HFFc6 (cell line): ENCODE measurements around the gene BTBD8. TPM values are rescaled to one million over a fixed set of nuclear protein-coding genes. Genes with fewer than 3 reads are reported as not detected.

Experiments used
- DNase-seq: peaks from one replicate; pipeline ENCODE4 v3.0.0-alpha.2; 2018
- H3K27ac Mint-ChIP-seq: 2 replicates; pipeline ENCODE4 v1.8.0; 2020; ENCODE audit warnings: mild to moderate bottlenecking, mixed read lengths
- H3K27me3 Mint-ChIP-seq: 2 replicates; pipeline ENCODE4 v1.8.0; 2021; ENCODE audit warnings: mild to moderate bottlenecking, moderate library complexity, mixed read lengths; ENCODE audit not compliant: insufficient read depth
- H3K36me3 Mint-ChIP-seq: 2 replicates; pipeline ENCODE4 v1.8.0; 2021; ENCODE audit warnings: low read depth, mixed read lengths
- H3K4me1 Mint-ChIP-seq: 2 replicates; pipeline ENCODE4 v1.8.0; 2020; ENCODE audit warnings: low read depth, mixed read lengths
- H3K4me3 Mint-ChIP-seq: 2 replicates; pipeline ENCODE4 v1.8.0; 2020; ENCODE audit warnings: mild to moderate bottlenecking, moderate library complexity, mixed read lengths
- H3K9me3 Mint-ChIP-seq: 2 replicates; pipeline ENCODE4 v1.8.0; 2020; ENCODE audit warnings: mild to moderate bottlenecking, mixed read lengths
- long read RNA-seq: library from polyadenylated mRNA; unstranded; transcript quantifications from one replicate; pipeline ENCODE4 v2.0.0, GENCODE V29; 2019
- total RNA-seq, 6 experiments: library from RNA; stranded (reverse); fragmentation: NEBNext Ultra II Directional; extraction: Animal tissue kit (Norgen Biotek cat#: 25700); gene quantifications; 2 replicates in 1 of 6; 3 replicates in 5 of 6; pipeline ENCODE4 v1.2.3, GENCODE V29; 2021
- TF ChIP-seq, protein P1 (sequence below): fragments of 200-600 bp; sonication (generic); IDR thresholded peaks from 2 replicates; pipeline ENCODE4 v1.5.0; 2021; ENCODE audit warnings: antibody characterized with exemption, mild to moderate bottlenecking

BTBD8 gene
- total RNA-seq = 1 to 10 TPM in 3 of 6 experiments, under 1 TPM in 3; 0.82 to 1.8 (median 1.0) TPM
- long read RNA-seq, partial matches to known transcripts = 2 of 2 reads
- long read RNA-seq, other reads (novel, unspliced or antisense) = 0 of 2 reads

DNA sequence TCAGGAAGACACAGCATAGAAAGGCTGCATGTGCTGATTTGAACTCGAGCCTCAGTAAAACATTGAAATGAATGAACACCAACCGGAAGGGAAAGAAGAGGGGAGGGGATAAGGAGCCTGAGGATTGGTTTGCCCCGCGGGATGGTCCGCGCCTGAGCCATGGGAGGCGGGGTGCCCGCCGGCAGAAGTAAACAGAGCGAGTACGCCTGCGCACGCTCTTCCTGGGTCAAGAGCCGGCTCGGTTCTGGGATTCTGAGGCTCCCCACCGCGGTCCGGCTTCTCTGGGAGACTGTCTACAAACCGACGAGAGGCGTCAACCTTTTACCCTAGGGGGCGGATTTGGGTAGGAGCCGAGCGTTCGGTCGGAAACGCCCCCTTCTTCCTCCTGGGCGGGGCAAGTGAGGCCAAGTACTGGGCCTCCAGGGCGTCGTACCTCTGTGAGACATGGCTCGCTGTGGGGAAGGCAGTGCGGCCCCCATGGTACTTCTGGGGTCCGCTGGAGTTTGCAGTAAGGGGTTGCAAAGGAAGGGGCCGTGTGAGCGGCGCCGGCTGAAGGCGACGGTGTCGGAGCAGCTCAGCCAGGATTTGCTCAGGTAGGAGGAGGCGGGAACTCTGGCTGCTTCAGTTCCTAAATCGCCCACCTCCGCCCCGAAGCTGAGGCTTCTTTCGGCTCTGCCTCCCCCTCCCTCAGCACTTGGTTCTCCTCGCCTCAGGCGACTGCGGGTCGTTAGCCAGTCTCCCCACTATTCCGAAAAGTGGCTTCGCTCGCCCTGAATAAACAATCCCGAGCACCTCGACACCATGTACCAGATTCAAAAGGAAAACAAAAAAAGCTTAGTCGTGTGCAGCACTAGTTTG lies at the start of gene BTBD8:
BTBD8 (plus strand) TSS at position 218 of the 858 bp plus-strand sequence; CDS start at position 445, 227 bp downstream.
- no peaks in the 10 kb centered on the region; the same call in none of the 2 replicates for H3K27me3 Mint-ChIP-seq
- peak within 1 kb of the TSS; percentile 79 for H3K27ac Mint-ChIP-seq
- TF ChIP-seq, protein P1, sequence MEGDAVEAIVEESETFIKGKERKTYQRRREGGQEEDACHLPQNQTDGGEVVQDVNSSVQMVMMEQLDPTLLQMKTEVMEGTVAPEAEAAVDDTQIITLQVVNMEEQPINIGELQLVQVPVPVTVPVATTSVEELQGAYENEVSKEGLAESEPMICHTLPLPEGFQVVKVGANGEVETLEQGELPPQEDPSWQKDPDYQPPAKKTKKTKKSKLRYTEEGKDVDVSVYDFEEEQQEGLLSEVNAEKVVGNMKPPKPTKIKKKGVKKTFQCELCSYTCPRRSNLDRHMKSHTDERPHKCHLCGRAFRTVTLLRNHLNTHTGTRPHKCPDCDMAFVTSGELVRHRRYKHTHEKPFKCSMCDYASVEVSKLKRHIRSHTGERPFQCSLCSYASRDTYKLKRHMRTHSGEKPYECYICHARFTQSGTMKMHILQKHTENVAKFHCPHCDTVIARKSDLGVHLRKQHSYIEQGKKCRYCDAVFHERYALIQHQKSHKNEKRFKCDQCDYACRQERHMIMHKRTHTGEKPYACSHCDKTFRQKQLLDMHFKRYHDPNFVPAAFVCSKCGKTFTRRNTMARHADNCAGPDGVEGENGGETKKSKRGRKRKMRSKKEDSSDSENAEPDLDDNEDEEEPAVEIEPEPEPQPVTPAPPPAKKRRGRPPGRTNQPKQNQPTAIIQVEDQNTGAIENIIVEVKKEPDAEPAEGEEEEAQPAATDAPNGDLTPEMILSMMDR = peak; percentile 27; the same call in 1 of the 2 replicates
- no peaks in the 10 kb centered on the region for H3K36me3 Mint-ChIP-seq
- peaks cover 7% of the 10 kb centered on the region for H3K9me3 Mint-ChIP-seq
- peak; percentile 70 for DNase-seq
- H3K4me3 Mint-ChIP-seq = peak within 1 kb of the TSS; percentile 92
- H3K4me1 Mint-ChIP-seq = peaks cover 6% of the 10 kb centered on the region

DNA sequence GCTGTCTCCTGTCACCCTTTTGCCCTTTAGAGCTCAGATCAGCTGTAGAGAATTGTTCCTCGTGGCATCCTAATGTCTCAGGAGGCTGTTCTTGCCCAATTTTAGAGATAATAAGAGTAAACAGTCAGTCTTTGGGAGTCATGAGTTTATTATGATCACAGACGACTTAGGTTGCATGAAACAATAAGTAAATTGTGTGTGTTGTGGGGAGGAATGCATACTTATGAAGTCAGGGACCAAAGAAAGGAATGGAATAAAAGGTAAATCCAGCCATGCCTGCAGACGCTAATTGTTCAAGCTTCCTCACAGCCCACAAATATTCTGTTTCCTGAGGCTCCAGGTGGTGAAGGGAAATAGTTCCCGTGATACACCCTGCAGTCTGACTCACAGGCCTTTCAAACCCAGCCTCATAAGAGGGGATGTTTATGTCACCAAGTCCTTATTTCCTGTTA lies 49.5 kb upstream of the BTBD8 start:
- H3K27ac Mint-ChIP-seq = no peak overlapping the region
- DNase-seq = no peak
- TF ChIP-seq, protein P1 = no peak

DNA sequence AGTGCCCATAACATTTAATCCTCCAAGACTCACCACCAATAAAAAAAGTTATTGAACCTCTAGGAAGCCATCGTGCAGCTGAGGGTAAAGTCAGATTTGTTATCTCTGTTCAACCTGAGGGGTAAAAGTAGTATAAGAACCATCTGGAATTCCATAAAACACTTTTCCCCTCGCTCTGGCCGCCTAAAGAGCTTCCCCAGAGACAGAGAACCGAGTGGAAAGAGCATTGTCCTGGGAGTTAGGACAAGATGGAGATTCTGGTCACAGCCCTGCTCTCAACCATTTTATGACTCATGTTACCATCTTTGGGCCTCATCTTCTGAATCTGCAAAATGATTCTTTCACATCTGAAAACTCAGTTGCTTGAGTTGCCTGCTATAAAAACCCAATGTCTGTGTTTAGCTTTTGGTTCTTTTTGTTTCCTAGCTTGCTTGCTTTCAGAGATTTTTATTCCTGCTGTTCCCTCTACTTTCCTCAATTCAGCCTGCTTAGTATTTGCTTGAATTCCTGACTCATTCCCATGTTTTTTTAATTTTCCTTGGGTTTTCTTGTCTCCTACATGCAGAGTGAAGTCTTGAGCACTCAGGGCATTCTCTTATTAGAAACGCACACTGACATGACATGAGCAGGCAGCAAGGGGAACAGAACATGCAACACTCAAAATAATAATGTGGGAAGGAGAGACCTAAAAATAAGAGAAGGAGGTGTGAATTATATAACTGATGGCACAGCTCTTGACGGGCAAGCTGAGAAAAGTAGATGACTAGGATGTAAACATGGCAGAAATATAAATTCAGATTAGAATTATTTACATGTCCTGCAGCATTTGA lies 48.6 kb upstream of the BTBD8 start:
- H3K27me3 Mint-ChIP-seq = peaks cover 12% of the 10 kb centered on the region
- TF ChIP-seq, protein P1 = no peak
- no peak overlapping the region for H3K4me3 Mint-ChIP-seq
- no peak overlapping the region for H3K27ac Mint-ChIP-seq
- DNase-seq = no peak
- no peaks in the 10 kb centered on the region for H3K9me3 Mint-ChIP-seq
- H3K4me1 Mint-ChIP-seq = peaks cover 17% of the 10 kb centered on the region
- no peaks in the 10 kb centered on the region for H3K36me3 Mint-ChIP-seq

More for the DNA sequence above, 49.5 kb upstream of the BTBD8 start:
- H3K4me1 Mint-ChIP-seq = peaks cover 17% of the 10 kb centered on the region
- H3K4me3 Mint-ChIP-seq = peak overlapping the region; percentile 30; the same call in 1 of the 2 replicates
- peaks cover 11% of the 10 kb centered on the region for H3K27me3 Mint-ChIP-seq
- H3K36me3 Mint-ChIP-seq = no peaks in the 10 kb centered on the region
- no peaks in the 10 kb centered on the region for H3K9me3 Mint-ChIP-seq

DNA sequence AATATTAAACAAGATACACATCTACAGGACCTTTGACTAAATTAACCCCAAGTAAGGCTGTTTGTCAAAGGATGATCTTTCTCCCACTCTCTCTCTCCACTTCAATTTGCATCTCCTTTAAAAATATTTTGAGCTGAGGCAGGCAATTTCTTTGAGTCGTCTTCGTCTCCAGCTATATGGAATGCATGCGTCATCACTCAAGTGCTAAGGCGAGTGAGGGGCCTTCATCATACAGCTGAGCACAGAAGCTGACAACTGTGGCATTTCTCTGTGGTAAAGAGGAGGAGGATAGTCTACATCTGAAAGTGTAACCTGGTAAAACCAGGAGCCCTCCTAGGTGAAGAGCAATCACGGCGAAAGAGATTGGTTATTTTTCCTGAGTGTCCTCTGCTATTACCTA lies 42.7 kb upstream of the BTBD8 start:
- Mint-ChIP-seq H3K27ac (no peak overlapping the region), H3K27me3 (peaks cover 3% of the 10 kb centered on the region), H3K4me3 (no peak overlapping the region), H3K9me3 (no peaks in the 10 kb centered on the region), H3K36me3 (no peaks in the 10 kb centered on the region), H3K4me1 (no peaks in the 10 kb centered on the region)
- TF ChIP-seq, protein P1 = no peak
- DNase-seq = no peak

DNA sequence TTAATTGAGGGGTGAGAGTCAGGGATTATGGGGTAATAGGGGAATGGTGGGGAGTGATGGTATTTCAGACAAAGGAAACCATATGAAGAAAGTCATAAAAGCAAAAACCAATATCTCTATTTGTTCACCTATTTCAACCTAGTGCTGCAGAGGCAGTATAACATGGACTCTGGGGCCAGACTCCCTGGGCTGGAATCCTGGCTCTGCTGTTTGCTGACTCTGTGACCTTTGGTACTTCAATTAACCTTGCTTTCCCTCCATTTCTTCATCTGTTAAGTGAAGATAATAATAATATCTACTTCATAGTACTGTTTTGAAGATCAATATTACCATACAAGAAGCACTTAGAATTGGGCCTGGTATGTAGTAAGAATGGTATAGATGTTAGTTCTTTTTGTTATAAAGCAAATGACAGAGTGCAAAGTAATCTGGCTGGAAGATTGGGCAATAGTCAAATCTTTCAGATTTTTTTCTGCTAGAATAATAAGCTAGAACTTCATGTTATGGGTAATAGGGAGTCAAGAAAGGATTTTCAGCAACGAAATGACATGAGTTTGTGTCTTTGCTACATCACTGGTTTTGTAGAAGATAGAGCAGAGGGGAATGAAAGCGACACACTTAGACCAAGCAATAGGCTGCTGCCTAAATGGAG lies 41.3 kb upstream of the BTBD8 start:
- no peak overlapping the region for H3K4me3 Mint-ChIP-seq
- TF ChIP-seq, protein P1 = no peak
- no peak for DNase-seq
- no peaks in the 10 kb centered on the region for H3K4me1 Mint-ChIP-seq
- no peaks in the 10 kb centered on the region for H3K9me3 Mint-ChIP-seq
- no peaks in the 10 kb centered on the region for H3K36me3 Mint-ChIP-seq
- H3K27ac Mint-ChIP-seq = no peak overlapping the region
- peaks cover 3% of the 10 kb centered on the region for H3K27me3 Mint-ChIP-seq
